Mucosa of descending colon (tissue), 3 donors: ENCODE measurements around the gene TEX101. TPM values are rescaled to one million over a fixed set of nuclear protein-coding genes. Genes with fewer than 3 reads are reported as not detected.

Source experiments
- ATAC-seq: fragments of 200-7000 bp; cut with Tn5 transposase; one replicate; pipeline ENCODE4 v1.9.1; 2020; ENCODE audit warnings: mild to moderate bottlenecking, moderate library complexity
- DNase-seq, 3 donors: peaks; one replicate each; pipeline ENCODE4 v3.0.0-alpha.2; 2020
- H3K36me3 ChIP-seq: fragments of 200-600 bp; one replicate; pipeline ENCODE4 v1.8.0; 2021; ENCODE audit warnings: low read depth, mild to moderate bottlenecking
- H3K4me1 ChIP-seq: fragments of 200-600 bp; one replicate; pipeline ENCODE4 v1.8.0; 2021; ENCODE audit warnings: low read depth, mild to moderate bottlenecking
- H3K4me3 ChIP-seq: fragments of 200-600 bp; one replicate; pipeline ENCODE4 v1.8.0; 2021; ENCODE audit warnings: mild to moderate bottlenecking
- H3K9me3 ChIP-seq: fragments of 200-600 bp; one replicate; pipeline ENCODE4 v1.8.0; 2021; ENCODE audit warnings: mild to moderate bottlenecking
- CTCF ChIP-seq: fragments of 200-600 bp; IDR thresholded peaks from one replicate; pipeline ENCODE4 v1.8.0; 2022; ENCODE audit warnings: antibody characterized with exemption, mild to moderate bottlenecking
- intact Hi-C, 2 donors: fragments of 100-400 bp; cut with DNase I in 1 of 2; cut with micrococcal nuclease in 1 of 2; formaldehyde crosslinking; loops; one replicate each; pipeline versions ENCODE4 v1.11.0 to v1.11.1; 2022; cut with DNase I, micrococcal nuclease
- total RNA-seq, 3 donors: library from RNA; stranded (reverse); fragmentation: NEBNext Ultra II Directional in 2 of 3; extraction: Animal tissue kit (Norgen Biotek cat#: 25700) in 2 of 3; gene quantifications; one replicate each; pipeline versions ENCODE4 v1.2.1 to v1.2.4, GENCODE V29; 2021 to 2023
- donor health status: DM: no; HTN: no; CAD: no; lungs with moderate emphysema.
- donor health status: DM: no; HTN: no; CAD: no.
- donor health status: DM: no; HTN: yes; CAD: no.

The TEX101 gene
- total RNA-seq, 3 donors from 2014 or later, result 0.35 TPM; not detected in 2

- Histone ChIP-seq H3K4me3 (no peak overlapping the region), H3K36me3 (no peaks in the 10 kb centered on the region), H3K9me3 (no peaks in the 10 kb centered on the region), H3K4me1 (peaks cover 10% of the 10 kb centered on the region)
- no peak for ATAC-seq
- intact Hi-C loops, result no loop called here
- DNase-seq, result no peak
- TF ChIP-seq CTCF, result no peak
These were observed 43.1 kb downstream of the TEX101 start for GRCh38 chr19:43457809-43458208.

GRCh38 chr19:43460362-43461016, 45.8 kb downstream of the TEX101 start:
- DNase-seq (no peak), ATAC-seq (no peak)
- Histone ChIP-seq H3K4me3 (no peak overlapping the region), H3K36me3 (no peaks in the 10 kb centered on the region), H3K4me1 (peaks cover 24% of the 10 kb centered on the region), H3K9me3 (no peaks in the 10 kb centered on the region)
- TF ChIP-seq CTCF, result no peak
- intact Hi-C loops, result no loop called here

GRCh38 chr19:43461303-43461702, 46.6 kb downstream of the TEX101 start:
- intact Hi-C loops, result no loop called here
- DNase-seq (no peak), ATAC-seq (no peak)
- Histone ChIP-seq H3K9me3 (no peaks in the 10 kb centered on the region), H3K36me3 (no peaks in the 10 kb centered on the region), H3K4me1 (peaks cover 23% of the 10 kb centered on the region), H3K4me3 (no peak overlapping the region)
- no peak for TF ChIP-seq CTCF

- intact Hi-C loops, result no loop called here
- ATAC-seq (no peak), DNase-seq (no peak)
- H3K4me1 ChIP-seq, result peaks cover 23% of the 10 kb centered on the region
- no peaks in the 10 kb centered on the region for H3K9me3 ChIP-seq
- no peak for TF ChIP-seq CTCF
- no peak overlapping the region for H3K4me3 ChIP-seq
- H3K36me3 ChIP-seq, result no peaks in the 10 kb centered on the region
These were observed 47.7 kb downstream of the TEX101 start for GRCh38 chr19:43462383-43462782.

- ATAC-seq, result no peak
- intact Hi-C loops, result no loop called here
- Histone ChIP-seq H3K36me3 (no peaks in the 10 kb centered on the region), H3K9me3 (no peaks in the 10 kb centered on the region), H3K4me1 (peaks cover 23% of the 10 kb centered on the region), H3K4me3 (no peak overlapping the region)
- no peak for DNase-seq
- TF ChIP-seq CTCF, result no peak
These were observed 48.2 kb downstream of the TEX101 start for GRCh38 chr19:43462785-43463380.
